Loucy (cell line): ENCODE measurements around the gene NSD1.

Source experiments
- CTCF ChIP-seq: fragments of 200-600 bp; sonication (generic); conservative IDR thresholded peaks from 2 replicates; pipeline ENCODE4 v1.5.1; 2014; ENCODE audit warnings: mild to moderate bottlenecking, antibody characterized with exemption, low read length
- EZH2phosphoT487 ChIP-seq: fragments of 200-600 bp; IDR thresholded peaks from 2 replicates; pipeline ENCODE4 v1.6.1; 2018; ENCODE audit warnings: antibody characterized with exemption, mild to moderate bottlenecking, moderate library complexity, borderline replicate concordance

GRCh38 chr5:177241768-177242167 is 108.2 kb downstream of the NSD1 start:
- TF ChIP-seq CTCF (no peak), EZH2phosphoT487 (no peak)
